ENCODE results near the gene HOXB7. TPM values are rescaled to one million over a fixed set of nuclear protein-coding genes. Genes with fewer than 3 reads are reported as not detected.

Gene HOXB7
- total RNA-seq, 1 donor from 2014 or later: 3.6 TPM

DNA sequence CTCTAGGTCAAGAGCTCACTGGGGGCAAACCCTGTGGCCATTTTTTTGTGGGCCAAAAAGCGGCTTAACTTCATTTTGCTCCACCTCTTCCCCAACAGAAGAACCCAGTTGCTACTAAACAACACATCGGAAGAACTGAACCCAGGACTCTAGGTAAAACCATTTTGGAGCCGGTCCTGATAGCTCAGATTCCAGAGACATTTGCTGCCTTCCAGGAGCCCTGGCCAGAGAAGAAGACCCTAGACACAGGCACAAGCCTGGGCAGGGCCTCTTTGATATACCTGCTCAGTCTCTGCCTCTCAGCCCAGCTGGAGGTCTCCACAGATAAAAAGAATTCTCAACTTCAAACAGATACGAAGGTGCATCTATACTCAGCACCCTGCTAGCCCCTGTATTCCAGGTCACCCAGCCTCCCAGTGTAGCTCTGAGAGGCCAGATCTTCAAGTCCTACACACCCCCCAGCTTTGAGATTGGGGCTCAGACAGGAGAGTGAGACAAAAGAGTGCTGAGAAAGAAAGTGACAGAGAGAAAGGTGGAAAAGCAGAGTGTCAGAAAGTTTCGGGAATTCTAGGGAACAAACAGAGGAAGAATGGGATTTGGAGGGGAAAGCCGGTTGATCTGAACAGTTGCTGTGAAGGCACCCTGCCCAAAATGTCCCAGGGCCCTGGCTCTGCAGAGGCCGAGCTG is 21.9 kb upstream of the HOXB7 start:
- H3K9me3 Mint-ChIP-seq (ENCODE audit: unreplicated experiment): no peaks in the 10 kb centered on the region
- H3K4me3 Mint-ChIP-seq (ENCODE audit: unreplicated experiment): peak overlapping the region; percentile 28
- peak overlapping the region; percentile 41 for H3K27ac Mint-ChIP-seq (ENCODE audit: unreplicated experiment)
- no peaks in the 10 kb centered on the region for H3K36me3 Mint-ChIP-seq (ENCODE audit: low read depth, unreplicated experiment)
- H3K4me1 Mint-ChIP-seq (ENCODE audit: unreplicated experiment): peaks cover 15% of the 10 kb centered on the region
- DNase-seq (ENCODE audit: low spot score): peak; percentile 3
- TF ChIP-seq, protein P1, sequence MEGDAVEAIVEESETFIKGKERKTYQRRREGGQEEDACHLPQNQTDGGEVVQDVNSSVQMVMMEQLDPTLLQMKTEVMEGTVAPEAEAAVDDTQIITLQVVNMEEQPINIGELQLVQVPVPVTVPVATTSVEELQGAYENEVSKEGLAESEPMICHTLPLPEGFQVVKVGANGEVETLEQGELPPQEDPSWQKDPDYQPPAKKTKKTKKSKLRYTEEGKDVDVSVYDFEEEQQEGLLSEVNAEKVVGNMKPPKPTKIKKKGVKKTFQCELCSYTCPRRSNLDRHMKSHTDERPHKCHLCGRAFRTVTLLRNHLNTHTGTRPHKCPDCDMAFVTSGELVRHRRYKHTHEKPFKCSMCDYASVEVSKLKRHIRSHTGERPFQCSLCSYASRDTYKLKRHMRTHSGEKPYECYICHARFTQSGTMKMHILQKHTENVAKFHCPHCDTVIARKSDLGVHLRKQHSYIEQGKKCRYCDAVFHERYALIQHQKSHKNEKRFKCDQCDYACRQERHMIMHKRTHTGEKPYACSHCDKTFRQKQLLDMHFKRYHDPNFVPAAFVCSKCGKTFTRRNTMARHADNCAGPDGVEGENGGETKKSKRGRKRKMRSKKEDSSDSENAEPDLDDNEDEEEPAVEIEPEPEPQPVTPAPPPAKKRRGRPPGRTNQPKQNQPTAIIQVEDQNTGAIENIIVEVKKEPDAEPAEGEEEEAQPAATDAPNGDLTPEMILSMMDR (IDR thresholded peaks at IDR 0.05; ENCODE audit: unreplicated experiment): no peak
- peaks cover 43% of the 10 kb centered on the region for H3K27me3 Mint-ChIP-seq (ENCODE audit: unreplicated experiment)

DNA sequence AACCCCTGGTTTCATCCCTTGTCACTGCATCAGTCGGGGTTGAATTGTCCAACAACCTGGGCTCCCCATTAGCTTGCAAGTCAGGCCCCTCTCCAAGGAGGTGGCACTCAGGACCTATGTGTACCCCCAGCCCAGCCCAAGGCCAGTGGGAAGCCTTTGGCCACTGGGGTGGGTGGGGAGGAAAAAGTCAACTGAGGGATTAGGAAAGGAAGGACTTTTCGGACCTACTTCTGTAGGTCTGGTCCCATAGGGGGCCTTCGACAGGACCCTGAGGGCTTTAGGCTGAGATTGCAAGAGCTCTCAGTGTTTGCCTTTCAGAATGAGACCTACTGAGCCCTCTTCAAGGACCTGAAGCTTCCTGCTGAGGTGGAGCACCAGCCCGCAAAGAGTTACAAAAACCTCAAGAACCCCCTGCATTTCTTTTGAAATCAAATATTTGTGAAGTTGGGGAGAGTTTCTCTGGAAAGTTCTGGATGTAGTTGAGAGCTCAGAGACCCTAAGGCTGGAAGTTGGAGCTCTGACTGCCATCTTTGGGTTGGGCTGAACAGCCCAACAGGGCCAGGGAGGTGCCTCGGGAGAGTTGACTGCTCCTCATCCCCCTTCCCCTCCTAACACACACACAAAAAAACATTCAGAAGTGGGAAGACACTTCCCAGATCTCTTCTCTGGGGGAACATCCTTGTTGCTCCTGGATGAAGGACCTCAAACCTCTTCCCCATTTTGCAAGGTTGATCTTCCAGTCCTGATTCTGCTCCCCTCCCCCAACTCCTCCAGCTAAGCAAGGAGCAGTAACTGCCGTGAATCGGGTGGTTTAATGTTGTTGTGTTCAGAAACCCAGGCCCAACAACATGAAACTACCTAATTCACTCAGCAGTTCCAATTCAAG is 21.1 kb upstream of the HOXB7 start:
- H3K36me3 Mint-ChIP-seq (ENCODE audit: low read depth, unreplicated experiment): no peaks in the 10 kb centered on the region
- H3K4me3 Mint-ChIP-seq (ENCODE audit: unreplicated experiment): no peak overlapping the region
- H3K27ac Mint-ChIP-seq (ENCODE audit: unreplicated experiment): no peak overlapping the region
- peaks cover 16% of the 10 kb centered on the region for H3K4me1 Mint-ChIP-seq (ENCODE audit: unreplicated experiment)
- DNase-seq (ENCODE audit: low spot score): peak; percentile 5
- H3K9me3 Mint-ChIP-seq (ENCODE audit: unreplicated experiment): no peaks in the 10 kb centered on the region
- H3K27me3 Mint-ChIP-seq (ENCODE audit: unreplicated experiment): peaks cover 42% of the 10 kb centered on the region
- TF ChIP-seq, protein P1 (IDR thresholded peaks at IDR 0.05; ENCODE audit: unreplicated experiment): no peak

DNA sequence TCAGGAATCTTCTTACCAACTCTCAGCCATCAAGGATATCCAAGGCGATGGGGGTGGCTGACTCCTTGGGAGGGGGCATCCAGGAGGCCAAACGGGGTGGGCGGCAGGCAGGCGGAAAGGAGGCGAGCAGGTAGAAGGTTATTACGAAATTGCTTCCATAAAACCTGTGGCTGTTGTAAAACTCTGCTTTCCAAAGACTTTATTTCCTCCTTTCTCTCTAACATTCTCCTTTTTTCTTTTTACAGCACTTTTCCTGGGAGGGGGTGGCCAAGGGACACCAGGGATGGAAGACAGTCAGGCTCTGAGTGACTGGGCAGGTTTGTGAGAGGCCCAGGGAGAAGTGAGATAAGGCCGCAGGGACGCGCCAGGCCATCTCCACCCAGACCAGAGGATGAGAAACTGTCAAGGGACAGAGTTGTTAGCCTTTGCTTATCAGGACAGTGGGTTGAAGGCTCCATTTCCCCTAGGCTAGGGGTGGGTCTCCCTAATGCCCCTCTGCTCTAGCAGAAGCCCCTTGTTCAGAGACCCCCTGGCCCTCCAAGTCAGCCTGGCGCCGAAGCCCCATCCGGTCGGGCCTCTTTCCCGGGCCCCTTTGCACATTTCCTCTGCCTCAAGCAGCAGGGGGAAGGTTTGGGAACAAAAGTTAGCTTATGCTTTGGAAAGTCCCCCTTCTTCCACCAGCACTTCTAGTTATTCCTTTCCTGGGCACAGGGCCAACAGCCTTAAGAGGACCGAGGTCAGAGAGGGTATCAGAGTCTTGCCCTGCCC is 20.3 kb upstream of the HOXB7 start:
- Mint-ChIP-seq H3K27ac (ENCODE audit: unreplicated experiment) (no peak overlapping the region), H3K4me3 (ENCODE audit: unreplicated experiment) (no peak overlapping the region)

DNA sequence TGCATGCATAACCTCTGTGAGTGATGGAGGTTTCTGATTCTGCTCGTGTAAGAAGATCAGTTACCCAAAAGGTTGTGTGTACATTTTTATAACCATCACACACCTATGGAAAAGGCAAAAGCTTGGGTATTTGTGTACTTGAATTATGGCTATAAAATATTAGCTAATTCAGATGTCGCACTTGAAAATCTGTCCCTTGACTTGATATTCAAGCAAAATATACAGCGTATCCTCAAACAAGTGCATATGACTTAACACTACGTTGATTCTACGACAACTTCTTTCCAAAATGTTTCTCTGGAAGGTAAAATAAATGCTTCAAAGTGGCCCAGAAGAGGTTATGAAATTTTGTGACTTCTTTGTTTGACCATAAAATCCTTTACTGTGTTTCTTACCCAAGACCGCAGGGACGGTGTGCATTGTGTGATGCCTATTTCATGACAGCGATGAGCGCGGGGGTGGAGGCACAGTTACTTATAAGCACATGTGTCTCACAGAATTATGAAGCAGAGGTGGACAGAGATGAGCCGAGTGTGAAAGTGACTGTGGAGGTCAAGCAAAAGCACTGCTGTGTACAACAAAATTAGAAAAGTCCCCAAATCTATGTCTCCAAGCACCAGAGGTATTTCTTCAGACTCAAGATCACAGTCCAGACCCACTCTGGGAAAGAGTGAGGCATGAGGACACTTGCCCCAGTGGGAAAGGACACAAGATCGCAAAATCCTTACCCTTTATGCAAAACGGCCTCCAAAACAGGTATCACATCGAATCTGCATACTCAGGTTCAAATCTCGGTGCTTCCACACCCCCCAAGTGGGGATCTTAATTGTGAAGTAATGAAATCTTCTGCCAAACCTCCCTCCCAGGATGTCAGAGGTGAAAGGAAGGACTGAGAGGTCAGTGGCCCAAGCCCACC is 19.4 kb upstream of the HOXB7 start:
- Mint-ChIP-seq H3K4me3 (ENCODE audit: unreplicated experiment) (no peak overlapping the region), H3K9me3 (ENCODE audit: unreplicated experiment) (no peaks in the 10 kb centered on the region), H3K27me3 (ENCODE audit: unreplicated experiment) (peaks cover 37% of the 10 kb centered on the region), H3K27ac (ENCODE audit: unreplicated experiment) (no peak overlapping the region), H3K4me1 (ENCODE audit: unreplicated experiment) (peaks cover 16% of the 10 kb centered on the region), H3K36me3 (ENCODE audit: low read depth, unreplicated experiment) (no peaks in the 10 kb centered on the region)
- TF ChIP-seq, protein P1 (IDR thresholded peaks at IDR 0.05; ENCODE audit: unreplicated experiment): no peak
- no peak for DNase-seq (ENCODE audit: low spot score)

More for the DNA sequence above, 20.3 kb upstream of the HOXB7 start:
- Mint-ChIP-seq H3K27me3 (ENCODE audit: unreplicated experiment) (peaks cover 41% of the 10 kb centered on the region), H3K36me3 (ENCODE audit: low read depth, unreplicated experiment) (no peaks in the 10 kb centered on the region), H3K9me3 (ENCODE audit: unreplicated experiment) (no peaks in the 10 kb centered on the region), H3K4me1 (ENCODE audit: unreplicated experiment) (peaks cover 16% of the 10 kb centered on the region)
- TF ChIP-seq, protein P1 (IDR thresholded peaks at IDR 0.05; ENCODE audit: unreplicated experiment): no peak
- DNase-seq (ENCODE audit: low spot score): peak; percentile 11

Measured in endothelial cell (in vitro differentiated cells).